ENCODE measurements around the gene PCBP2.
"Not testable (repeated sequence)": the region's sequence is repeated elsewhere in the genome, so short reads cannot be mapped to it uniquely, and the experiment has no call there.

PCBP2 gene

GRCh38 chr12:53451661-53452158 is at the start of gene PCBP2:
Gene PCBP2, plus strand, starts transcription at chr12:53452102. Its CDS starts 2,699 bp downstream, at chr12:53454801.
- DNase-seq (ENCODE audit: low read depth) = peak; percentile 98

GRCh38 chr12:53402351-53402750 is 49.6 kb upstream of the PCBP2 start:
- not testable (repeated sequence) for DNase-seq (ENCODE audit: low read depth)

DNA sequence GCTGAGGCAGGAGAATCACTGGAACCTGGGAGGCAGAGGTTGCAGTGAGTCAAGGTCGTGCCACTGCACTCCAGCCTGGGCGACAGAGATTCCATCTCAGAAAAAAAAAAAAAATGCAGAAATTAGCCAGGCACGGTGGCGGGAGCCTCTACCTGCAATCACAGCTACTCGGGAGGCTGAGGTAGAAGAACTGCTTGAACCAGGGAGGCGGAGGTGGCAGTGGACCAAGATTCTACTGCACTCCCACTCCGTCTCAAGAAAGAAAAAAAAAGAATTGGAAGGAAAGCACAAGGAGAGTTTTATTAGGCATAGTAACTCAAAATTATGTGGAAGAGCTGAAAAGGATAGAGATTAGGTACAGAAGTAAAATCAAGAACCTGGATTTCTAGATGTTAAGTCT is 49.0 kb upstream of the PCBP2 start:
- no peak for DNase-seq (ENCODE audit: low read depth)

DNA sequence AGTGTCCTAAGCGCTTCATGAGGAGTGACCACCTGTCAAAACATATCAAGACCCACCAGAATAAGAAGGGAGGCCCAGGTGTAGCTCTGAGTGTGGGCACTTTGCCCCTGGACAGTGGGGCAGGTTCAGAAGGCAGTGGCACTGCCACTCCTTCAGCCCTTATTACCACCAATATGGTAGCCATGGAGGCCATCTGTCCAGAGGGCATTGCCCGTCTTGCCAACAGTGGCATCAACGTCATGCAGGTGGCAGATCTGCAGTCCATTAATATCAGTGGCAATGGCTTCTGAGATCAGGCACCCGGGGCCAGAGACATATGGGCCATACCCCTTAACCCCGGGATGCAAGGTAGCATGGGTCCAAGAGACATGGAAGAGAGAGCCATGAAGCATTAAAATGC is 41.0 kb upstream of the PCBP2 start:
- DNase-seq (ENCODE audit: low read depth) = no peak

GRCh38 chr12:53413485-53414204 is 38.3 kb upstream of the PCBP2 start:
- DNase-seq (ENCODE audit: low read depth) = no peak

- DNase-seq (ENCODE audit: low read depth) = no peak
These were observed 37.0 kb upstream of the PCBP2 start for GRCh38 chr12:53414756-53415417.

DNA sequence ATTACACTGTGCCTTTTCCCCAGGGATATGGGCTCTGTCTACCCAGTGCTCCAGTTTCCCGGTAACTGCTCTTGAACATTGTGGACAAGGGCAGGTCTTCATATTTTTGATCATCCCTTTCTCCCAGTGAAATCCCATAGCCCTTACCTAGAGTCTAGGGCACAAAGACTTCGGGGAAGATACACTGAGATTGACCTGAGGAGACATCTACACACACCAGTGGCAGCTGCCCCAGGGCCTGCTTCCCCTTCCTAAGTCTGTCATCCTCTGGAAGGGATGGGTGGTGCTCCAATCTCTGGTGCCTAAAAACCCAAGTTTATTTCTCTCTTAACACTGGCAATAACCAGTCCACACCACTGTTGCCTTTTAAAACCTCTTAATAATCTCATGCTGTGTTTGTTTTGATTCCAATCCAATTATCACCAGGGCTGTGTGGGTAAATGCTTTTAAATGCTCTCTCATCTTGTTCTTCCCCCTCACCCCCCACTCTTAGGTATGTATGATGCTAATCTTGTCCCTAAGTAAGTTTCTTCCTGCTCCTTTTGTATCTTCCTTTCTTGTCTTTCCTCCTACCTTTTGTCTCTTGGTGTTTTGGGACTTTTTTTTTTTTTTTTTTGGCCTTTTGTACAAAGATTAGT is 36.0 kb upstream of the PCBP2 start:
- DNase-seq (ENCODE audit: low read depth) = not testable (repeated sequence)

DNA sequence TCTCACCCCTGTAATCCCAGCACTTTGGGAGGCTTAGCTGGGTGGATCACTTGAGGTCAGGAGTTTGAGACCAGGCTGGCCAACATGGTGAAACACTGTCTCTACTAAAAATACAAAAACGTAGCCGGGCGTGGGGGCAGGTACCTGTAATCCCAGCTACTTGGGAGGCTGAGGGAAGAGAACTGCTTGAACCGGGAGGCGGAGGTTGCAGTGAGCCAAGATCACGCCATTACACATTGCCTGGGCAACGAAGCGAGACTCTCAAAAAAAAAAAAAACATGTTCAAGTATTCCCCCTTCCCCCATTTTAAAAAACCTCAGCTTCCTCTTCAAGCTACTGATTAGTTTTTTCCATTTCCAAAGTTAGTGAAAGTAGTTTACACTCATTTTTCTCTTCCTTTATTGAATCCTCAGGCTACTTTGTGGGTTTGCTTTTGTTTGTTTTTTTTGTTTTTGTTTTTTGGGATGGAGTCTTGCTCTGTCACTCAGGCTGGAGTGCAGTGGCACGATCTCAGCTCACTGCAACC is 34.5 kb upstream of the PCBP2 start:
- not testable (repeated sequence) for DNase-seq (ENCODE audit: low read depth)

DNA sequence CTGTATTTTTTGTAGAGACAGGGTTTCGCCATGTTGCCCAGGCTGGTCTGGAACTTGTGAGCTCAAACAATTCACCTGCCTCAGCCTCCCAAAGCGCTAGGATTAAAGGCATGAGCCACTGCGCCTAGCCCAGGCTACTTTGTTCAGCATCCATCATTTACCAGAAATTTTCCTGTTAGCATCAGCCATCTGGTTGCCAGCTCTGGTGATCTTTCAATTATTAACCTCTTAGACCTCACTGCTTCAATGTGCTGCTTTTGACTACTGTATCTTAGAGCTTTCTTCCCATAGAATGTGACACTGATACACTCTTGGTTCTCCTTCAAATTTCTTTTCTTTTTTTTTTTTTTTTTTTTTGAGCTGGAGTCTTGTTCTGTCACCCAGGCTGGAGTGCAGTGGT is 33.7 kb upstream of the PCBP2 start:
- no peak for DNase-seq (ENCODE audit: low read depth)

DNA sequence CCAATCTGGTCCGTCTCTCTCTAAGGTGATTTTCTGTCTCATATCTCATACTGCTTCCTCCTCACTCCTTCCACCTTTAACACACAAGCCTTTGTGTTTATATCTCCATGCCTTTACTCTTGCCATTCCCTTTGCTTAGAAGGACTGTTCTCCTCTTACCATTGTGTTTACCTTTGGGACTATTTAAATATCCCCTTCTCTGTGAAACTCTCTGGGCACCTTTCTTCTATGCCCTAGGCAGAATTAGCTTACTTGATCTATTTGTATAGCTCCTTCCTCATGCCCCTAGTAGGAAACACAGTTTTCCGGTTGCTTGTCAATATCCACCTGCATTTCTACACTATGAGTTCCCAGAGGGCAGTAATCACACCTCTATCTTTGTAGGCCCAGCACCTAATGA is 32.1 kb upstream of the PCBP2 start:
- DNase-seq (ENCODE audit: low read depth) = no peak

DNA sequence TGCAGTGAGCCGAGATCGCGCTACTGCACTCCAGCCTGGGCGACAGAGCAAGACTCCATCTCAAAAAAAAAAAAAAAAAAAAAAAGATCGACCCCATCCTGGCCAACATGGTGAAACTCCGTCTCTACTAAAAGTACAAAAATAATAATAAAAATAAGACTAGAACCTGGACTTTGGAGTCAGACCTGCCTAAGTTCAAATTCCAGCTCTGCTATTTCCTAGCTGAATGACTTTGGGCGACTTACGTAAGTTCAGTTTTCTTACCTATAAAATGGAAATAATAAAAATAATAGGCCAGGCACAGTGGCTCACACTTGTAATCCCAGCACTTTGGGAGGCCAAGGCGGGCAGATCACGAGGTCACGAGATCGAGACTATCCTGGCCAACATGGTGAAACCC is 29.7 kb upstream of the PCBP2 start:
- not testable (repeated sequence) for DNase-seq (ENCODE audit: low read depth)

- DNase-seq (ENCODE audit: low read depth) = no peak
These were observed 28.3 kb upstream of the PCBP2 start, which contains the start of gene AMHR2 for GRCh38 chr12:53423597-53423996. Gene AMHR2, plus strand, starts transcription at chr12:53423855. Its CDS starts 80 bp downstream, at chr12:53423935.

- peak; percentile 45 for DNase-seq (ENCODE audit: low read depth)
These were observed 27.0 kb upstream of the PCBP2 start for GRCh38 chr12:53424626-53425514.

DNA sequence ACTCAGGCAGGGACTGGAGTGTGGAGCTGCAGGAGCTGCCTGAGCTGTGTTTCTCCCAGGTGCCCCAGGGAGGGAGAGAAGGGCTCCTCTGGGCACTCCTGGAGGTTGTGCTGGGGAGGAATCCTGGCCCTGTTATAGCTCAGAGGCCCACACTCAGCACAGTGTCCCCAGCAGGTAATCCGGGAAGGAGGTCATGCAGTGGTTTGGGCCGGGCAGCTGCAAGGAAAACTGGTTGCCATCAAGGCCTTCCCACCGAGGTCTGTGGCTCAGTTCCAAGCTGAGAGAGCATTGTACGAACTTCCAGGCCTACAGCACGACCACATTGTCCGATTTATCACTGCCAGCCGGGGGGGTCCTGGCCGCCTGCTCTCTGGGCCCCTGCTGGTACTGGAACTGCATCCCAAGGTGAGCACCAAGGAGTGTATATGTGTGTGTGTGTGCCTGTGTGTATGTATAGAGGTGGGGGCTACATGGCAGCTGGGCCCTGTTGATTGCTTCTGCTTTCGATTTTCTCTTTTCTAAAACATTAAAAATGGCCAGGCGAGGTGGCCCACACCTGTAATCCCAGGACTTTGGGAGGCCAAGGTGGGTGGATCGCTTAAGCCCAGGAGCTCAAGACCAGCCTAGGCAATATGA is 26.3 kb upstream of the PCBP2 start:
- DNase-seq (ENCODE audit: low read depth) = no peak

DNA sequence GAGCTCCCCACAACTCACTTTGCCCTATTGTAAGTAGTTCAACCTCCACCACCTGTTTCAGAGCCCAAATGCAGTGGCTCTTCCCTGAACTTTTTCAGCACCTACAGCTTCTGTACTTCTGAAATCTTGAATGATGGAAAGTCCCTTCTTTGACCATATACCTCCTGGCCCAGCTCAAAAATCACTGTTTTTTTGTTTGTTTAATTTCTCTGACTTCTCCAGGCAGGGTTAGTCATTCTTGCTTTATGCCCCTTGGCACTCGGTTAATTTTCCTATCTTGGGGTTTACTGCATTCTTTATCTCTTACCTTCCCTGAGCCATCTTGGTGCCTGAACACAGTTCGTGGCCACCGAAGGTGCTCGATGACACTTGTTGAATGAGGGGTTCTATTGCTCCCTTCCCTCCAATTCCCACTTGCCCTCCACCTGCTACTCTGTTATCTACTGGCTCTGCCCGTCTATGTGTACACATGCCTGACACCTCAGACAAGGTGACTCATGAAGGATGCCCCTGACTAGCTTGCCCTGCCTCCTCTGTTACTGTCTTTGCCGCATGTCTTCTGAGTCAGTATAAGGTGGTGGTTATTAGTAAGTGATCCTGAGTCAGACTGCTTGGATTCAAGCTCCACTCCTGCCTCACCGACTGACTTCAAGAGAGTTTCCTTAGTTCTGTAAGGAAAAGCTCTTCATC is 23.9 kb upstream of the PCBP2 start:
- DNase-seq (ENCODE audit: low read depth) = no peak

DNA sequence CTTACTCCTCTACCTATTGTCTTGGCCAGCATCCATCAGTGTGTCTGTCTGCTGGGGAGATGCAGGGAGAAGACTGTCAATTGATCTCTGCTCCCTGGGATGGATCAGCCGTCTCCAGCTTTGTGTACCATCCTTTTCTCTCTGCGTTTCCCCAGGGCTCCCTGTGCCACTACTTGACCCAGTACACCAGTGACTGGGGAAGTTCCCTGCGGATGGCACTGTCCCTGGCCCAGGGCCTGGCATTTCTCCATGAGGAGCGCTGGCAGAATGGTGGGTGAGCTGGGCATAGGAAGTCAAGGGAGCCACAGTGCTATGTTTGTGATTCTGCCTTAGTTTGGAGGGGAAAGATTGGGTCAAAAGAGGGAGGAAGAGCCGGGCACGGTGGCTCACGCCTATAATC is 23.2 kb upstream of the PCBP2 start:
- no peak for DNase-seq (ENCODE audit: low read depth)

GRCh38 chr12:53430116-53430515 is 21.8 kb upstream of the PCBP2 start:
- DNase-seq (ENCODE audit: low read depth) = no peak

- DNase-seq (ENCODE audit: low read depth) = no peak
These were observed 20.7 kb upstream of the PCBP2 start for GRCh38 chr12:53431187-53431586.

- not testable (repeated sequence) for DNase-seq (ENCODE audit: low read depth)
These were observed 16.6 kb upstream of the PCBP2 start for GRCh38 chr12:53435326-53435725.

- DNase-seq (ENCODE audit: low read depth) = not testable (repeated sequence)
These were observed 12.3 kb upstream of the PCBP2 start for GRCh38 chr12:53439582-53439981.
